Stimulated activated naive B cell treated with anti-CD40 and anti-IgM and Interleukin-4, amounts not matched to agents 10 μg/mL and 1 μg/mL and 100 μg/mL, for 72 hours (primary cell): ENCODE measurements around the gene DYDC1.
"Not testable (repeated sequence)": the region's sequence is repeated elsewhere in the genome, so short reads cannot be mapped to it uniquely, and the experiment has no call there.

Experiments
- ATAC-seq, 2 donors: fragments of 150-1000 bp; cut with Tn5 transposase; replicated peaks; 2 replicates each; pipeline ENCODE4 v1.10.0; 2021; ENCODE audit warnings: moderate library complexity in 1 of 2
- DNase-seq: peaks from one replicate; pipeline ENCODE4 v3.0.0; 2021
- H3K27ac Mint-ChIP-seq: one replicate; pipeline ENCODE4 v1.8.0; 2022; ENCODE audit warnings: mild to moderate bottlenecking, mixed read lengths
- H3K27me3 Mint-ChIP-seq, 2 donors: one replicate each; pipeline ENCODE4 v1.8.0; 2022; ENCODE audit warnings: mixed read lengths in 2 of 2
- H3K36me3 Mint-ChIP-seq, 2 donors: one replicate each; pipeline ENCODE4 v1.8.0; 2022; ENCODE audit warnings: mixed read lengths in 2 of 2, mild to moderate bottlenecking in 1 of 2
- H3K4me1 Mint-ChIP-seq, 2 donors: one replicate each; pipeline ENCODE4 v1.8.0; 2022; ENCODE audit warnings: mixed read lengths in 2 of 2, mild to moderate bottlenecking in 1 of 2
- H3K4me3 Mint-ChIP-seq, 2 donors: one replicate each; pipeline ENCODE4 v1.8.0; 2022; ENCODE audit warnings: mild to moderate bottlenecking in 2 of 2, mixed read lengths in 2 of 2, moderate library complexity in 1 of 2
- H3K9me3 Mint-ChIP-seq, 2 donors: one replicate each; pipeline ENCODE4 v1.8.0; 2022; ENCODE audit warnings: mixed read lengths in 2 of 2, mild to moderate bottlenecking in 1 of 2

DYDC1 gene

GRCh38 chr10:80321183-80321582 is 35.4 kb downstream of the DYDC1 start:
- no peaks in the 10 kb centered on the region for H3K9me3 Mint-ChIP-seq

GRCh38 chr10:80320377-80320776 is 36.2 kb downstream of the DYDC1 start:
- Mint-ChIP-seq H3K4me3 (no peak overlapping the region), H3K27me3 (no peaks in the 10 kb centered on the region), H3K36me3 (no peaks in the 10 kb centered on the region), H3K9me3 (no peaks in the 10 kb centered on the region), H3K27ac (no peak overlapping the region), H3K4me1 (no peaks in the 10 kb centered on the region)
- ATAC-seq (no peak), DNase-seq (no peak)

More at GRCh38 chr10:80321183-80321582, 35.4 kb downstream of the DYDC1 start:
- no peaks in the 10 kb centered on the region for H3K36me3 Mint-ChIP-seq
- ATAC-seq (no peak), DNase-seq (no peak)
- no peaks in the 10 kb centered on the region for H3K4me1 Mint-ChIP-seq
- H3K27me3 Mint-ChIP-seq, result no peaks in the 10 kb centered on the region
- H3K27ac Mint-ChIP-seq, result no peak overlapping the region
- no peak overlapping the region for H3K4me3 Mint-ChIP-seq

DNA sequence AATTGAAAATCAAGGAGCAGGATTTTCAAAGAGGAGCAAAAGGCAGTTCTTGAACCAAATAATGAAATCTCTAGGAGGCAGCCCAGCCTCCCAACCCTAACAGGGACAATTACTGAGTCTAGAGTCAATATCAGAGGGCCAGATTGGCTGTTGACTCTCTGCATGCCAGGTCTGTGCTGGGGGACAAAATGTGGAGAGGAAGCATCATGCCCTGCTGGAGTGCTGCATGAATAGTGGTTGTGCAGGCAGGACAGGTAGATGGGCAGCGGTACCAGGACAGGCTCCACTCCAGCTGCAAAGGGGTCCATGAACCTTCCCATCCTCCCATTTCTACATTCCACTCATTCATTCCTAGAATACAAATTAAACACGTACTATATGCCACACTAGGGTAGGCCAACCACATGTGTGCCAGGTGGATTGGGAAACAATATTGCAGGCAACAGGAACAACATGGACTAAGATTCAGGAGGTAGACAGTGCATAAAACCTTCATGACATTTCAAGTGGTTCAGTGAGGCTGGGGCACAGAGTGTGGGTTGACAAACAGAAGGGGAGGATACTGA is 36.7 kb downstream of the DYDC1 start:
- H3K27me3 Mint-ChIP-seq, result no peaks in the 10 kb centered on the region

DNA sequence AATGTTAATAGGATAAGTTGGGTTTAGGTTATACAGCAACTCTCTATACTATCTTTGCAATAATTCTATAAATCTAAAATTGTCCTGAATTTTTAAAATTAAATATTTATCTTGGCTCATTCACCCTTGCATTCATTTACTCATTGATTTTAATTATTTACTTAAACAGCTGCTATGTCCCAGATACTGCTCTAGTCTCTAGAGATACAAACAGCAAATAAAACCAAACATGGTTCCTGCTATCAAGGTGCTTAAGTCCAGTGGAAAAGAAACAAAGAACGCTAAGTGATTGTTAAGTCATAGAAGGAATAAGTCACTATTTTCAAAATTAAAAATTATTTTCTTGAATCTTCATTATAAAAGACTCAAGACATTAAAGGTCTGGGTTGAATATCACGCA is 37.2 kb downstream of the DYDC1 start:
- H3K27me3 Mint-ChIP-seq, result no peaks in the 10 kb centered on the region

More for the DNA sequence above, 36.7 kb downstream of the DYDC1 start:
- Mint-ChIP-seq H3K36me3 (no peaks in the 10 kb centered on the region), H3K4me1 (no peaks in the 10 kb centered on the region), H3K4me3 (no peak overlapping the region), H3K9me3 (no peaks in the 10 kb centered on the region), H3K27ac (no peak overlapping the region)
- DNase-seq (no peak), ATAC-seq (no peak)

DNA sequence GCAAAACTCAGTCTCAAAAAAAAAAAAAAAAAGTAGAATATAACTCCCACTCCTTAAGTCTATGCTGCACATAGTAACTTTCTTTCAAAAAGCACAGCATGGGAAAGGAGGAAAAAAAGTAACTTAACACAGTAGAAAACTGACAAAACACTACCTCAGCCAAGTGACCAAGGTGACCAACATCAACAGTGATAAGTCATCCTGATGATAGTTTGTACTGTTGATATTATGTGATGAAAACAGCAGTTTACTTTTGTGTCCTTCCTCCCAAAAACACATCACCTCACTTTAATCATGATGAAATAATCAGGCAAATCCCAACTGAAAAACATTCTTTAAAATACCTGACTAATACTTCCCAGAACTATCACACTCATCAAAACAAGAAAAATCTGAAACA is 37.8 kb downstream of the DYDC1 start:
- no peaks in the 10 kb centered on the region for H3K36me3 Mint-ChIP-seq
- no peak overlapping the region for H3K27ac Mint-ChIP-seq
- ATAC-seq (no peak), DNase-seq (no peak)
- no peak overlapping the region for H3K4me3 Mint-ChIP-seq
- no peaks in the 10 kb centered on the region for H3K27me3 Mint-ChIP-seq
- H3K9me3 Mint-ChIP-seq, result no peaks in the 10 kb centered on the region
- H3K4me1 Mint-ChIP-seq, result no peaks in the 10 kb centered on the region

More for the DNA sequence above, 37.2 kb downstream of the DYDC1 start:
- Mint-ChIP-seq H3K36me3 (no peaks in the 10 kb centered on the region), H3K4me1 (no peaks in the 10 kb centered on the region), H3K27ac (no peak overlapping the region), H3K9me3 (no peaks in the 10 kb centered on the region), H3K4me3 (no peak overlapping the region)
- ATAC-seq (no peak), DNase-seq (no peak)

- no peak overlapping the region for H3K4me3 Mint-ChIP-seq
- no peaks in the 10 kb centered on the region for H3K36me3 Mint-ChIP-seq
- ATAC-seq, result no peak
- H3K27ac Mint-ChIP-seq, result no peak overlapping the region
- H3K4me1 Mint-ChIP-seq, result peaks cover 0 to 2% of the 10 kb centered on the region in 2 donors
- no peaks in the 10 kb centered on the region for H3K27me3 Mint-ChIP-seq
- DNase-seq, result no peak
- H3K9me3 Mint-ChIP-seq, result no peaks in the 10 kb centered on the region
These were observed 41.2 kb downstream of the DYDC1 start for GRCh38 chr10:80315391-80315790.

DNA sequence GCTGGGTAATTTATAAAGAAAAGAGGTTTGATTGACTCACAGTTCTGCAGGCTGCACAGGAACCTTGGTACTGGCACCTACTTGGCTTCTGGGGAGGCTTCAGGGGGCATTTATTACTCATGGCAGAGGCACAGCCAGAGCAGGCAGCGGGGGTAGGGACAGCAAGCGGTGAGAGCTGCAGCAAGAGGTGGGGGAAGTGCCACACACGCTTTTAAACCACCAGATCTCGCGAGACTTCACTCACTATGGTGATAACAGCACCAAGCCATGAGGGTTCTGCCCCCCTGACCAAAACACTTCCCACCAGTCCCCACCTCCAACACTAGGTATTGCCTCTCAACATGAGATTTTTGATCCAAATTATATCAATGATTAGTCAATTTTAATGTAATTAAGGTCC is 43.0 kb downstream of the DYDC1 start:
- ATAC-seq (no peak), DNase-seq (no peak)
- Mint-ChIP-seq H3K9me3 (peaks cover 0 to 2% of the 10 kb centered on the region in 2 donors), H3K27me3 (no peaks in the 10 kb centered on the region), H3K4me3 (no peak overlapping the region), H3K27ac (no peak overlapping the region), H3K4me1 (peaks cover 0 to 2% of the 10 kb centered on the region in 2 donors), H3K36me3 (no peaks in the 10 kb centered on the region)

GRCh38 chr10:80305989-80306388 is 50.6 kb downstream of the DYDC1 start:
- H3K36me3 Mint-ChIP-seq, H3K4me3 Mint-ChIP-seq, H3K4me1 Mint-ChIP-seq, ATAC-seq, H3K27ac Mint-ChIP-seq, DNase-seq: not testable (repeated sequence)
- Mint-ChIP-seq H3K27me3 (peaks cover 7 to 15% of the 10 kb centered on the region in 2 donors), H3K9me3 (peaks cover 14 to 20% of the 10 kb centered on the region in 2 donors)

- DNase-seq (no peak), ATAC-seq (no peak)
- Mint-ChIP-seq H3K36me3 (peaks cover 4 to 10% of the 10 kb centered on the region in 2 donors), H3K4me1 (no peaks in the 10 kb centered on the region), H3K27ac (no peak overlapping the region), H3K27me3 (peaks cover 0 to 8% of the 10 kb centered on the region in 2 donors), H3K9me3 (peaks cover 17 to 23% of the 10 kb centered on the region in 2 donors), H3K4me3 (no peak overlapping the region)
These were observed 59.6 kb downstream of the DYDC1 start for GRCh38 chr10:80296942-80297341.

GRCh38 chr10:80292607-80293239 is 63.8 kb downstream of the DYDC1 start:
- Mint-ChIP-seq H3K27ac (no peak overlapping the region), H3K27me3 (peaks cover 5 to 17% of the 10 kb centered on the region in 2 donors), H3K36me3 (peaks cover 2 to 6% of the 10 kb centered on the region in 2 donors), H3K9me3 (peaks cover 7 to 14% of the 10 kb centered on the region in 2 donors), H3K4me1 (peaks cover 0 to 4% of the 10 kb centered on the region in 2 donors), H3K4me3 (no peak overlapping the region)
- ATAC-seq (no peak), DNase-seq (no peak)

- H3K27me3 Mint-ChIP-seq, result peaks cover 5 to 21% of the 10 kb centered on the region in 2 donors
- no peak for DNase-seq
- no peak overlapping the region for H3K27ac Mint-ChIP-seq
- H3K4me3 Mint-ChIP-seq, result no peak overlapping the region
- peaks cover 2 to 7% of the 10 kb centered on the region in 2 donors for H3K9me3 Mint-ChIP-seq
- ATAC-seq, result no peak
- peaks cover 0 to 4% of the 10 kb centered on the region in 2 donors for H3K4me1 Mint-ChIP-seq
- H3K36me3 Mint-ChIP-seq, result no peaks in the 10 kb centered on the region
These were observed 65.9 kb downstream of the DYDC1 start for GRCh38 chr10:80290474-80291220.

DNA sequence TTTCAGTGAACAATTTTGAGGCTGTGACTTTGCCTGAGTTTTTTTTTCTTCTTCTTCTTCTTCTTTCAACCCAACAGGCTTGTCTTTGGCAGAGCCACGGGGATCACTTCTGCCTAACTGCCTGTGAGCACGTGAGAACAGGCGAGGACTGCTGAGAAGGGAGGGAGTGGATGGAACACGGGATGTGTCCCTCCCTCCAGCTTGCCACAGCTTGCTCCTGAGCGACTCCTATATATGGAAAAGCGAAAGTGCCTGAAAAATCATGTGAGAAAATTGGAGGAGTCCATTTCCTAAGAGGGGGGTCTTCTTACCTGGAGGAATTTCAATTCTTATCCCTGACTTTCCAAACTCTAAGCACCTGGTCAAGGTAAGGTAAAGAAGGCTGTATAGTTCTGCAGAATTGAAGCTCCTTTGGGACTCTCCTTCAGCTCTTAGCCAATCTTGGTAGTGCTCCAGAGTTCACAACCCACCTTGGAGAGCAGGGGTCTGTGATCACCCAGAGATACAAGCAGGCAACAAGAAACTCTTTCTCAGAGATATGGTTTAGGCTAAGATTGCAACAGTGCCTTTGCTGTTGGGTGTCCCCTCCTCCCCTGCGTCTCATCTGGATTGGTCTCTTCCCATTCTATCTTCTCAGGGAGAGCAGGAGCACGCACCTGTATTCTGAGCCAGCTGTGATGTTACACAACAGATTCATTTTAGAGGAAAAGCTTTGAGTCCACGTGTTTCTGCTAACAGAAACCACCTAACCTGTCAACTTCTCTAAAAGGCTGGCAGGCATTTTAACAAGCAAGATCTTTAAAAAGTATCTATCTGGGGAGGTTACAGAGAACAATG is 66.9 kb downstream of the DYDC1 start, which contains the start of gene MAT1A:
TSS of gene MAT1A (minus strand) at position 208 of the 837 bp plus-strand sequence. CDS start 235 bp downstream, outside the sequence.
- Mint-ChIP-seq H3K4me3 (no peak within 1 kb of the TSS), H3K27me3 (peaks cover 5 to 18% of the 10 kb centered on the region in 2 donors), H3K36me3 (no peaks in the 10 kb centered on the region), H3K27ac (no peak within 1 kb of the TSS), H3K4me1 (peaks cover 0 to 4% of the 10 kb centered on the region in 2 donors), H3K9me3 (no peaks in the 10 kb centered on the region)
- DNase-seq (no peak), ATAC-seq (no peak)

- Mint-ChIP-seq H3K4me3 (no peak overlapping the region), H3K27me3 (peaks cover 5 to 18% of the 10 kb centered on the region in 2 donors), H3K36me3 (no peaks in the 10 kb centered on the region), H3K4me1 (peaks cover 0 to 4% of the 10 kb centered on the region in 2 donors), H3K9me3 (no peaks in the 10 kb centered on the region), H3K27ac (no peak overlapping the region)
- no peak for DNase-seq
- ATAC-seq, result no peak
These were observed 67.7 kb downstream of the DYDC1 start for GRCh38 chr10:80288849-80289248.
